ENCODE measurements around the gene GPR155.
"Not testable (repeated sequence)": the region's sequence is repeated elsewhere in the genome, so short reads cannot be mapped to it uniquely, and the experiment has no call there.

Gene GPR155

GRCh38 chr2:174392706-174393105, 94.1 kb downstream of the GPR155 start:
- intact Hi-C loops (cut with DNase I): no loop called here
- no peak for DNase-seq

- intact Hi-C loops (cut with DNase I); DNase-seq: not testable (repeated sequence)
Measured at GRCh38 chr2:174390303-174390702, 96.5 kb downstream of the GPR155 start.

GRCh38 chr2:174389542-174389941, 97.3 kb downstream of the GPR155 start:
- DNase-seq: no peak
- intact Hi-C loops (cut with DNase I): no loop called here

GRCh38 chr2:174388706-174389105, 98.1 kb downstream of the GPR155 start:
- DNase-seq; intact Hi-C loops (cut with DNase I): not testable (repeated sequence)

GRCh38 chr2:174385201-174385600, 101.6 kb downstream of the GPR155 start:
- DNase-seq: no peak
- intact Hi-C loops (cut with DNase I): no loop called here

GRCh38 chr2:174383796-174384195, 103.0 kb downstream of the GPR155 start:
- intact Hi-C loops (cut with DNase I): no loop called here
- no peak for DNase-seq
